Stomach (tissue), 9 donors: ENCODE measurements around the gene ACTR8. TPM values are rescaled to one million over a fixed set of nuclear protein-coding genes. Genes with fewer than 3 reads are reported as not detected.

Experiments
- DNase-seq, 2 donors: peaks; one replicate each; pipeline versions ENCODE4 v3.0.0 to v3.0.0-alpha.2; 2013 to 2019
- H3K27ac ChIP-seq, 5 donors: fragments of 200-600 bp in 4 of 5; sonication (generic) in 4 of 5; one replicate each; pipeline ENCODE4 v1.5.1; 2013 to 2019; ENCODE audit warnings: mild to moderate bottlenecking in 1 of 5, moderate library complexity in 1 of 5
- H3K27me3 ChIP-seq, 3 donors: fragments of 200-600 bp; sonication (generic); one replicate each; pipeline ENCODE4 v1.5.1; 2017 to 2019; ENCODE audit warnings: mixed run types in 1 of 3
- H3K36me3 ChIP-seq, 4 donors: fragments of 200-600 bp; sonication (generic); 1 replicate in 3 of 4; 2 replicates in 1 of 4; pipeline ENCODE4 v1.5.1; 2016 to 2019
- H3K4me1 ChIP-seq, 4 donors: fragments of 200-600 bp; sonication (generic); one replicate each; pipeline ENCODE4 v1.5.1; 2016 to 2019
- H3K4me3 ChIP-seq, 4 donors: fragments of 200-600 bp; sonication (generic) in 3 of 4; one replicate each; pipeline ENCODE4 v1.5.1; 2016 to 2019; ENCODE audit warnings: mild to moderate bottlenecking in 1 of 4
- H3K9me3 ChIP-seq, 4 donors: fragments of 200-600 bp; sonication (generic); one replicate each; pipeline ENCODE4 v1.5.1; 2016 to 2019
- CTCF ChIP-seq, 7 experiments: fragments of 450-650 bp in 4 of 7; fragments of 200-600 bp in 3 of 7; sonication (generic) in 3 of 7; IDR thresholded peaks; one replicate each; pipeline ENCODE4 v1.5.1; 2016 to 2019; ENCODE audit warnings: antibody characterized with exemption in 7 of 7, control low read depth in 2 of 7, mild to moderate bottlenecking in 1 of 7
- EP300 ChIP-seq: sonication (generic); formaldehyde crosslinking; IDR thresholded peaks from one replicate; pipeline ENCODE4 v1.6.1; 2017; ENCODE audit warnings: antibody characterized with exemption
- POLR2A ChIP-seq, 4 donors: fragments of 450-650 bp; IDR thresholded peaks; one replicate each; pipeline ENCODE4 v1.6.1; 2016; ENCODE audit warnings: antibody characterized with exemption in 4 of 4, control low read depth in 2 of 4, mild to moderate bottlenecking in 1 of 4, moderate library complexity in 1 of 4
- POLR2AphosphoS5 ChIP-seq, 3 donors: sonication (generic); formaldehyde crosslinking; IDR thresholded peaks; one replicate each; pipeline ENCODE4 v1.6.1; 2016; ENCODE audit warnings: antibody characterized with exemption in 3 of 3
- WGBS, 5 donors: extraction: QIAGEN DNeasy Blood & Tissue Kit in 3 of 5; methylation state at CpG; one replicate each; pipeline versions ENCODE4 v1.1.5 to v1.1.7; 2013 to 2018; 5-methylcytosine and 5-hydroxymethylcytosine counted together
- intact Hi-C: fragments of 100-400 bp; cut with DNase I; formaldehyde crosslinking; loops from one replicate; pipeline ENCODE4 v1.15.1; 2023; ENCODE audit warnings: low total_unique reads
- polyA plus RNA-seq, 3 donors: library from polyadenylated mRNA; stranded (reverse); fragments of 200-250 nt; gene quantifications; one replicate each; pipeline ENCODE4 v1.2.3, GENCODE V29; 2013
- total RNA-seq, 5 donors: library from RNA; depleted of rRNA; stranded (reverse); fragments of >200 nt; gene quantifications; one replicate each; pipeline versions ENCODE4 v1.1.0 to v1.2.3, GENCODE V29; 2014 to 2016
- donor health status: healthy with polysubstance abuse.
- donor health status: Bipolar disorder and iron deficiency.
- donor health status: healthy.

The ACTR8 gene
- total and polyA plus RNA-seq, 8 donors: 6.7 to 171 (median 12.9) TPM

- peaks cover 0 to 24% (median 13%) of the 10 kb centered on the region in 4 donors for H3K36me3 ChIP-seq
- no peak overlapping the region for H3K27ac ChIP-seq
- DNase-seq: peak in 1 of 2 donors; percentile 22
- WGBS, 5 donors: 95 to 98% (median 96%) methylated on average over 8 to 9 of the region's 9 CpGs
- no peak overlapping the region for H3K4me3 ChIP-seq
- H3K4me1 ChIP-seq: peaks cover 0 to 7% (median 2%) of the 10 kb centered on the region in 4 donors
- no peaks in the 10 kb centered on the region for H3K9me3 ChIP-seq
- no peaks in the 10 kb centered on the region for H3K27me3 ChIP-seq
- TF ChIP-seq EP300: no peak
- intact Hi-C loops: no loop called here
Observed at GRCh38 chr3:53836084-53836872, 45.7 kb downstream of the ACTR8 start.

DNA sequence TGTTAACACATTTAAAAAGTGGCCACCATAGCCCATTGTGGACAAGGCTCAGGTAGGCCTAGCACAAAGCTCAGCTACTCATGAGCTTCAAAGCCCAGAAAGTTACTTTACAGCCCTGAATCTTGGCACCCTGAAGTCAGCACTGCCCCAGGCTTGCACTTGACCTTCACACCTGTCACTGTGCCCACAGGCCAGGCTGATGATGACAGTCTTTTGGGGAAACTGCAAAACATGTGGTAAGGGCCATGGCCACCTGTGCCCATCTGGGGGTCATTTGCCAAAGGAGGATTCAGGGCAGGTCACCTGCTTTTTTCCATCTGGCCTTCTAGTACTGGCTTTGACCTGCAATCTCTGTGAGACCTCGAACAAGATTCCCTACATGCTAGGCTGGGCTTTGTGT, 46.7 kb downstream of the ACTR8 start:
- Histone ChIP-seq H3K27me3 (no peaks in the 10 kb centered on the region), H3K9me3 (no peaks in the 10 kb centered on the region), H3K4me1 (no peaks in the 10 kb centered on the region), H3K36me3 (peaks cover 0 to 30% (median 19%) of the 10 kb centered on the region in 4 donors), H3K4me3 (no peak overlapping the region), H3K27ac (no peak overlapping the region)
- TF ChIP-seq EP300 (no peak), POLR2A (IDR thresholded peaks at IDR 0.05) (no peak), POLR2AphosphoS5 (IDR thresholded peaks at IDR 0.05) (no peak), CTCF (IDR thresholded peaks at IDR 0.05) (no peak)
- intact Hi-C loops: no loop called here
- no peak for DNase-seq
- 50 to 75% (median 58%) methylated on average over 1 of the region's 1 CpG for WGBS, 5 donors

DNA sequence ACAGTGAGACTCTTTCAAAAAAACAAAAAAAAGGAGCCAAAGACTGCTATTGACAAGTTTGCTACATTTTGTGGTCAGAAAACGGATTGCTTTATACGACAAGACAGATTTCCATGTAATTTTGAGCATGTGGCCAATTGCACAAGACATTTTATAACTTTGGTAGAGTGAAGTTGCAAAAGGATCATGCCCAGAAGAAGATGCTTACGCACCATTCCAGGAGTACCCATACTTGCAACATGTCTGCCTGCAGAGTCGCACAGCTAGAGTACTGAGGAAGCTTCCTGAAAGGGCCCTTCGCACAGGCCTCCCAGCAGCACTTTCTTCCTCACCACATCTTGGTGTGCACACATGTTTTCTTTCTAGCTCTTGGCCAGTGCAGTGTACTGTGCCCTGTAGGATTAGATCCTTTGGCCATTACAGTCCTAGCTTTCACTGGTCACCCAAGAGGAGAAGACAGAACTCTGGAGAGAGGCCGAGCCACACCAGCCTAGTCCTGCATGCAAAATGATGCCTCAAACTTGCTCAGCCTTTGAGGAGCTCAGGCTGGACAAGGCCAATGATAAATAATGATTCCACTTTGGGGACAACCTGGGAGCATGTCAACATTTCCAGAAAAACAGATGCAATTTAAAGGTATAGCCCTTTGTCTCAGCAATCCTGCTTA, 47.4 kb downstream of the ACTR8 start:
- Histone ChIP-seq H3K36me3 (peaks cover 0 to 30% (median 19%) of the 10 kb centered on the region in 4 donors), H3K9me3 (no peaks in the 10 kb centered on the region), H3K4me3 (no peak overlapping the region), H3K4me1 (no peaks in the 10 kb centered on the region), H3K27me3 (no peaks in the 10 kb centered on the region), H3K27ac (no peak overlapping the region)
- TF ChIP-seq EP300 (no peak), POLR2A (IDR thresholded peaks at IDR 0.05) (no peak), CTCF (IDR thresholded peaks at IDR 0.05) (no peak), POLR2AphosphoS5 (IDR thresholded peaks at IDR 0.05) (no peak)
- DNase-seq: no peak
- intact Hi-C loops: no loop called here
- WGBS, 5 donors: 85 to 95% (median 92%) methylated on average over 6 of the region's 6 CpGs

DNA sequence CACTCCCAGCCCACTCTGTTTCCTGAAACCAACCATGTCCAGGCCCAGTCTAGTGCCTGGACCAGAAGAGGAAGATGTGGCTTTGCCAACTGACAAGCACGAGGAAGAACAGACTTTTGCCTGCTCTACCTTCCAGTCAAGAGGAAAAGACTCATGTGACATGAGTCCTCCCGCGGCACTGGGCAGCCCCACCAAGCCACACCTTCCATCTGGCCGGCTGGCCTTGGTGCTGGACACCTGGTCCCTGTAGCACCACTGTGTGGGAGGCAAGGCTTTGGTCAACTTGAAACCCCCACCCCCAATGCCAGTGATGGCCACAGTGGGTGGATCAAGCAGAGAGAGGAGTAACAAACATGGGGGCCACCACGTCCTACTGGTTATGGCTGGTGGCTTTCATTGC, 48.3 kb downstream of the ACTR8 start:
- peaks cover 0 to 23% (median 14%) of the 10 kb centered on the region in 4 donors for H3K36me3 ChIP-seq
- H3K4me3 ChIP-seq: no peak overlapping the region
- peak in 1 of 2 donors; percentile 17 for DNase-seq
- H3K27me3 ChIP-seq: no peaks in the 10 kb centered on the region
- H3K27ac ChIP-seq: no peak overlapping the region
- H3K4me1 ChIP-seq: no peaks in the 10 kb centered on the region
- TF ChIP-seq EP300 (no peak), CTCF (IDR thresholded peaks at IDR 0.05) (no peak), POLR2AphosphoS5 (IDR thresholded peaks at IDR 0.05) (no peak), POLR2A (IDR thresholded peaks at IDR 0.05) (no peak)
- WGBS, 5 donors: 83 to 91% (median 87%) methylated on average over 5 of the region's 5 CpGs
- H3K9me3 ChIP-seq: no peaks in the 10 kb centered on the region
- intact Hi-C loops: no loop called here
